ENCODE data around the gene POLR2L.

Gene POLR2L

DNA sequence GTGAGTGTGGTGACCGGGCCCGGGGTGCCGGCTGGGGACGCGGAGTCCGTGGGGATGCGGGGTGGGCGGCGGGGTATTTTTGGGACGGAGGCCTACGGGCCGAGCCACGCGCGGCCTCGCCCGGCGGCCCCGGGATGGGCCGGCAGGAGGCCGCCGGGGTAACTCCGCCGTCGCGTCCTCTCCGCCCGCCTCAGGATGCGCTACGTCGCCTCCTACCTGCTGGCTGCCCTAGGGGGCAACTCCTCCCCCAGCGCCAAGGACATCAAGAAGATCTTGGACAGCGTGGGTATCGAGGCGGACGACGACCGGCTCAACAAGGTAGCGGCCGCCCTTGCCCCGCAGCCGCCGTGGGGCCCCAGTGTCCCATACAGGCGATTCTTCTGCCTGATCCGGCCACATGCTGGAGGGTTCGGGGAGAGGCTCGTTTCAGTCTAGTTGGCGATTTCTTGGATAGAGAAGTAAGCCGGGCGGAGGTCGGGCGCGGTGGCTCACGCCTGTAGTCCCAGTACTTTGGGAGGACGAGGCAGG lies 32.2 kb downstream of the POLR2L start:
- DNase-seq (no peak), ATAC-seq (no peak)

GRCh38 chr11:809287-810039 lies 32.9 kb downstream of the POLR2L start, which contains the start of gene RPLP2:
TSS of gene RPLP2 (plus strand) at chr11:809967. CDS start at chr11:810235, 268 bp downstream.
- ATAC-seq (peak; percentile 84), DNase-seq (peak; percentile 99)

DNA sequence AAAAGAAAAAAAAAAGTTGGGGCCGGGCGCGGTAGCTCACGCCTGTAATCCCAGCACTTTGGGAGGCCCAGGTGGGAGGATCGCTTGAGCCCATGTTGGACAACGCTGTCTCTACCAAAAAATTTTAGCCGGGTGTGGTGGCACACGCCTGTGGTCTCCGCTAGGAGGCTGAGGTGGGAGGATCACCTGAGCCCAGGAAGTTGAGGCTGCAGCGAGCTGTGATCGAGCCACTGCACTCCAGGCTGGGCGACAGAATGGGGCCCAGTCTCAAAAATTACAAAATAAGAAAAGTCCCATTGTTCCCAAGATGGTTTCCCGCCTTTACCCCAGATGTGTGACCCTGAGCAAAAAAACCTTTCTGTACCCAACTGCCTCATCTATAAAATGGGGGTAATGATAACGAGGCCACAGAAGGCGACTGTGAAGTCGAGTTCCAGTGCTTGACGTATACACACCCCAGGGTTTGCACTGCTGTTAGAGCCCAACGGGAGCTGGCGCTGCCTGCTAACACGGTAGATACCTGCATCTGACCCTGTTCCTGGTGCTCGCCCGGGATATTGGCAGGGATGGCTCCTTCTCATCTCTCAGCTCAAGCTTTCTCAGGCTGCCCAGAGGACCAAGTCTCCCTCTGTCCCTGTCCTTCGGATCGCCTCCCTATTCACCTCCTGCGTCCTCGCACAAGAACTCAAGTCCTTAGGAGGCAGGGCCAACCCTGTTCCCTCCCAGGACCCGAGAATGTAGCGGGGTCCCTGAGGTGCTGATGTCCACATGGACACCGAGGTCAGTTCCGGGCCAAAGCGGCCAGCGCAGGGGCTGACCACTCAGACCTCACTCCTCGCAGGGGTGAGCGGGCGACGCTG lies 33.7 kb downstream of the POLR2L start:
- ATAC-seq (no peak), DNase-seq (peak; percentile 51)

DNA sequence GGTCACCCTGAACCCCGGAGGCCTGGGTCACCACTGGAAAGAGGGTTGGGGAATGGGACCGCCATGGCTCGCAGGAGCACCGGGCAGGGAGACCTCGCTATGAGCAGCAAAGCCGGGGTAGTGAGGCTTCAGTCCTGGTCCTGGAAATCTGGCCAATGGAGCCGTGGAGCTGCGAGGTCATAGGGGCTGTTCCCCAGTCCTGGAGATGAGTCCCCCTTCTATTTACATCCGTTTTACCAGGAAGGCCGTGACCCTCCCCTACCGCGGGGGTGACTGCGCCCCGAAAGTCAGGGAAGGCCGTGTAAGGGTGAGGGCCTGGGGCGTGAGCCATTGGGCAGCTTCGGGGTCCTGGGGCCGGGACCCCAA lies 37.7 kb downstream of the POLR2L start:
- no peak for DNase-seq
- ATAC-seq: no peak

DNA sequence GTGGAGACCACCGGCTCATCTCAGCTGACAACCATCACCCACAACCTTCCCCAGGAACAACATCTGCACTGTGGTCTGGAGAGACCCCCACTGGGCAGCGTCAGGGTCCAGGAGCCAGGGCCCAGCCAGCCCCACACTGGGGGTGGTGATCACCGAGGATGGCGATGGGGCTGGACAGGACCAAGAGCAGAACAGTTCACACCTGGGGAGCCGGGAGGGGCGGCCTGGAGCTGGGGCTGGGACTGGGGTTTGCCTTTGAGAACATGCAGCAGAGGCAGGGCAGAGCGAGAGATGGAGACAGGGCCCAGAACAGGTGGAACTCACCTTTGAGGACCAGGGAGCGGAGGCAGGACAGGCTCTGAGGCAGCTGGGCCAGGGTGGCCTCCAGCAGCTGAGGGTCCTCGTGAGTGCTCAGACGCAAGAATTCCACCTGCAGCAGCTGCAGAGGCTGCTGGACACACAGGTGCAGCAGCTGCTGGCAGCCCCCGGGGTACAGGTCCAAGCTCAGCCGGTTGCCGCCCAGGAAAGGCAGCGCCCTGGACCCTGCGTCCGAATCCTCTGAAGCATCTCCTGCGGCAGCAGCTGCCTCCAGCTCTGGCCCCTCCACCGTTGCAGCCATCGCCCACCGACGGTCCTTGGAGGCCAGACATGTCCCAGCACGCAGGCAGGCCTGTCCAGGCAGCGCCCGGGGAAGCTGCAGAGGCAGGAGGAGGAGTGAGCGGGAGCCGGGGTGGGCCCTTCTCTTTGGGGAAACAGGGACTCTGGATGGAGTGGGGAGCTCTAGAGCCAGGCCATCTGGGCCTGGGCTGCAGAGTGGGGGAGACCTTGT lies 38.3 kb downstream of the POLR2L start:
- ATAC-seq (no peak), DNase-seq (no peak)

DNA sequence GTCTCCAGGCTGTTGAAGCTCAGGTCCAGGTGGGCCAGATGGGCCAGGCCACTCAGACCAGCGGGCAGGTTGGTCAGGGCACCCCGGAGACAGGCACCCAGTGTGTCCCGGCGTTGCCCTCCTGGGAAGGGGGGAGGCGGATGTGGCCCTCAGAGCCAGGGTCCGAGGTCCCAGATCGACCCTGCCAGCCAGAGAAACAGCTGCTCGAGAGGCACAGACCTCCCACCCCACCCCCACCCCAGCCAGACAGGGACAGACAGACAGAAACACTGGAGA lies 38.9 kb downstream of the POLR2L start:
- no peak for ATAC-seq

DNA sequence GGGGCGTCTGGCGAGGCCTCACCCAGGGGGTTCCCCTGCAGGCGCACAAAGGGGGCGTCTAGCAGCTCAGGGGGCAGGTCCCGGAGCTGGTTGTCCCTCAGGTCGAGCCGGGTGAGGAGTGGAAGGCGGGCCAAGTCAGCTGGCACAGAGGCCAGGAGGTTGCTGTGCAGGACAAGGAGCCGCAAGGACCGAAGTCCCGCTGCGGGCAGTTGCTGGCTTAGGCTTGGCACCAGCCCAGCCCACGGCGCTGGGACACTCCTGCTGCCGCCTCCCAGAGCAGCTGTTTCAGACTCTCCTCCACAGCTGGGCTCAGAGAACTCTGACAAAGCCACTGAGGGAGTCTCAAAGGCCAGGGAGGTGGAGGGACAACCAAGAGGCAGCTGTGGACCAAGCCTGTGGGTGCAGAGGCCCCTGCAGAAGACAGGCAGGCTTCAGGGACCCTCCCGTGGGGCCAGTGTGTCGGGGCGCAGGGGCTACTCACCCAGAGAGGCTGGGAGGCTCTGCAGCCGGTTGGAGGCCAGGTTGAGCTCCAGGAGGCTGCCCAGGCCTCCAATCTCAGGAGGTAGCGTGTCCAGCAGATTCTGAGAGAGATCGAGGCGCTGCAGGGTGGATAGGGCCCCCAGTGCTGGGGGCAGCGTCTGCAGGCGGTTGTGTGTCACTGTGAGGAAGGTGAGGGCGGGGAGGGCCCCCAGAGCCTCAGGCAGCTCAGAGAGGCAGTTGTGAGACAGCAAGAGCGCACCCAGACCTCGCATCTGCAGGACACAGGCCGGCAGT lies 39.4 kb downstream of the POLR2L start:
- no peak for ATAC-seq
- no peak for DNase-seq

More for the DNA sequence above, 38.9 kb downstream of the POLR2L start:
- no peak for DNase-seq

GRCh38 chr11:802018-802617 lies 40.2 kb downstream of the POLR2L start:
- ATAC-seq: no peak
- no peak for DNase-seq

DNA sequence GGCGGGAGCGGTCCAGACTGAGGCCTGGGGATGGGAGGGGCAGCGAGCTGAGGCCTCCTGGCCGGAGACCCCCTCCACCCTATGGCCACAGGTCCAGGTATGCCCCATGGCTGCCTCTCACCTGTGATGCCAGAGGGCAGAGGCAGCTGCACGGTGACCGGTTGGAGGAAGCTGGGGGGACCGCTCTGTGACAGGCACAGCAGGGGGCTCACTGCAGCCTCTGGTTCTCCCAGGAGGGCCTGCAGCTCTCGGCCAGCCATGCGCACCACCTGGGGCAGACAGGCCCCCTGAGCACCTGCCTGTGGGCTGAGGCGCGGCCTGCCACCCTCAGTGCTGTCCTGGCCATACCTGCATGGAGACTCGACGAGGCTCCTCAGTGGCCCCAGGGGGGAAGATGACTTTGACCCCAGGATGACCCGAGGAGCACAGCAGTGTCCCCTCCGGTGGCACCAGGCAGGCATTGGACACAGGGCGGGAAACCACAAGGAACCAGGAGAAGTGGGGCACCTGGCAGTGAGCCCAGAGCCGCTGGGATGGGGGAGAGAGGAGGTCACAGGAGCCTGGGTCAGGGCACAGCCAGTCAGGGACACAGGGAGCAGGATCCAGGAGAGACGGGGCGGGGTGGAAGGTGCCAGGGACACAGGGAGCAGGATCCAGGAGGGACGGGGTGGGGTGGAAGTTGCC lies 41.1 kb downstream of the POLR2L start:
- ATAC-seq (no peak), DNase-seq (no peak)

DNA sequence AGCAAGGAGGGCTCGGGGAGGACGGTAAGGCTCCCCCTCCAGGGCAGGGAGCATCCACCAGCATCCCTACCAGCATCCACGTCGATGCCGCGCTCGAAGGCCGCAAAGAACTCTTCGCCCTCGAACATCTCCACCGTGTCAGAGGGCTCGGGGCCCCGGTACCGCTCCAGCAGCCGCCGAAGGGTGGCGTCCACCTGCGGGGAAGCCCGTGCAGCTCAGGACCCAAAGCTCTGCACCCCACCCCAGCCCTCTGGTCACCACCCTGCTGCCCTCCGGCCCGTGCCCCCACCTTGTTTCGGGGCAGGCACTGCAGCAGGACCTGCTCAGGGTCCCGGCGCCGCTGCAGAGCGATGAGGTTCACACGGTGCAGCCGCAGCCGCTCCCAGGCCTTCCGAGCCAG lies 41.9 kb downstream of the POLR2L start:
- DNase-seq (no peak), ATAC-seq (no peak)

- DNase-seq: no peak
- no peak for ATAC-seq
Observed at GRCh38 chr11:799641-800316, 42.5 kb downstream of the POLR2L start.

GRCh38 chr11:798093-798713 lies 44.1 kb downstream of the POLR2L start, which contains the start of gene SLC25A22:
TSS of gene SLC25A22 (minus strand) at chr11:798281. CDS start at chr11:795006, 3,275 bp downstream.
- DNase-seq (peak; percentile 93), ATAC-seq (peak; percentile 50)

DNA sequence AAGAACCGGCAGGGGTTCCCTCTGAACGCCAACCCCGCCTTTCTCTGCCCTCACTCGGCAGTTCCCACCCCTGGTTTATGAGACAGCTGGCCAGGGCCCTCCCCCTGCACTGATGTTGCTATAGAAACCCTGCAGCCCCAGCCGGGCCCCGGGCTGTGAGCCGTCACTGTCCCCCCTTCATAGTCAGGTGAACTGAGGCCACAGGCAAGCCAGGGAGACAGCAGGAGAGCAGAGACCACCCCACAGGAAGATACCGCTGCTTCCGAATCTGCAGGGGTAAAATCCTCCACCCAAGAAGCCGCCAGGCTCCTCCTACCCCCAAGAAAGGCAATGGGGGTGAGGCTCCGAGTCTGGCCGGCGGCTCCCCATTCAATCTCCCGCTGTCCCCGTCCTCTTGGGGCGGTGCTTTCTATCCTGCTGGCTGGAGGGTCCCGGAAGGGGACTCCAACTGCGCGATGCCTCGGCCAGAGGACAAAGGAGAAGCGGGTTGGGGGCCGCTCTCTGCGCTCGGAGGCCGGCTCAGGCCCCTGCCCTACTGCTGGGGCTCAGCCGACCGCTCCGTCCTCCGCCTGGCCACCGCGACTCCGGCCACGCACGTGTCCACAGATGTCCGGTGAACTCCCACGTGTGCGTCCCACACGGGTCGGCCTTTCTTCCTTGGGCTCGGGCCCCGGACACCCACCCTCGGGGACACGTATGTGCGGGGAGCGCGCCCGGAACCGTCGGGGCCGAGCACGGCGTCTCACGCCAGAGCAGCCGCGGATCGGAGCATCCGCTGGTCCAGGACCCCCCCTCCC lies 44.8 kb downstream of the POLR2L start:
- DNase-seq: peak; percentile 86
- ATAC-seq: peak; percentile 70

GRCh38 chr11:796565-797295 lies 45.6 kb downstream of the POLR2L start:
- ATAC-seq (no peak), DNase-seq (no peak)

DNA sequence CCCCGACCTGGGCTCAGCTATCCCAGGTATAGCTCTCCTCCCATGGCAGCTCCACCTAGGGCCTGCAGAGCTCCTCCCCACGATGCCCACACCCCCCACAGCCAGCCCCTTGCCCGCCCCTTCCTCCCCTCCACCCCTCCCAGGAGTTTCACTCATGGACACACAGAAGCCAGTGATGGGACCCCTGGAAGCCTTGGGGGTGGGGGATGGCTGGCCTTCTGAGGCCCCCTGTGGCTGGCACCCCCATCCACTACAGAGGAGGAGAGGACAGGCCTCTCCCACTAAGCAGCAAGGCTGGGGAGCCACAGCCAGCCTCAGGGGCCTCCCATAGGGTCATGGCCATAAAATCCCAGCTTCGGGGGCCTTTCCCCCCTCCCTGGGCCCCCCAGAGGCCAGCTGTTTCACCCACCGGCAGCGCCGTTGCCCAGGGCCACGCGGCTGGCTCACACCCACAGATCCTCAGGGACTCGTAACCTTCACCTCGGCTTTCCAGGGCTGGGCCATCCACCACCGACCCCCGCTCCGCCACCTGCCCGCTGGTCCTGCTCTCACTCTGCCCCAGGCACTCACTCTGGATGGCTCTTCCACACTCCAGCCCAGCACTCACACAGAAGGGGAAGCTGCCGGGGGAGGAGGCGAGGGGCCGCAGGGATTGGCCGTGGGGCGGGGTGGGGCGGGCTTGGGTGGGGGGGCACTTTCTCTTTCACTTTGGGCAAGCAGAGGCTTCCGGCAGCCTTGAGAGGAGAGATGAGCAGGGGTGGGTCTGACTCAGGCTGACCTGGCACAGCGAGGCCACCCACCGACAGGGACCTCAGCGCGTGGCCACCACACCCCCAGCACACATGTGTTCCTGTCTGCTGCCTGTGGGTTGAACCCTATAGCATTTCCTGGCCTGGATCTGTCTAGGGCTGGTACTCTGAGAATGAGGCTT lies 46.4 kb downstream of the POLR2L start:
- DNase-seq: peak; percentile 86
- peak; percentile 75 for ATAC-seq

DNA sequence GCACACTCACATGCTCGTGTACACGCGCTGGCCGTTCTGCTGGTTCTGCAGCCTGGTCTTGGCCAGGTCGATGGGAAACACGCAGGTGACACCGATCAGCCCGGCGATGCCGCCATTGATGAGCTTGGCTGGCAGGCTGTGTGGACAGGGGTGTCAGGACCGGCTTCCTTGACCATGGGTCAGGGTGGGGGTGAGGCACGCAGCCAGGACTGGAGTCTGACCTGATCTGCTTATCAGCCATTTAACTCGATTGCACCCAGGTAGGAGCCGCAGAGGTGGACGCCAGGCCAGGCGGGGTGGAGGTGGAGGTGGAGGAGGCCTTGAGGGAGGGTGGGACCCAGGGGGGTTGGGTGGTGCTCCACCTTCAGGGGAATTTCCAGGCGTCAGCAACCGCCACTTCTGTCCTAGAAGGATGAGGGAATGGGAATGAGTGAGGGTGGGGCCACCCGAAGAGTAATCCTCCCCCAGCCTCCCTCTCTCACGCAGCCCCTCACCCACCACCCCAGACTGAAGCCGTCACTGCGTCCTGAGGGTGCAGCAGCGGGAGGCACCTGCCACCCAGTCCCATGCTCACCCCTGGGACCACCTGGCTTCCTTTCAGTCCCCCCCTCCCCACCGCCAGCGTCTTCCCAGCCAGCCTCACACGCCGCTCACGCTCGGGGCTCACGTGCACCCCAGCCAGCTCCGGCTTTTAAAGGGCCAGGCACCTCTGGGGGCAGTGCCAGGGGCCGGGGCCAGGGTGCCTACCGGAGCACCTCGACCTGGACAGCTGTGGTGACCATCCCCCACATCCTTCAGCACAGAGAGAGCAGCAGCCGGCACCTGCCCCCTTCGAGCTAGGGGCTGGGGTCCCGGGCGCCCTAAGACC lies 47.3 kb downstream of the POLR2L start:
- ATAC-seq (no peak), DNase-seq (no peak)

Data from stimulated activated naive CD8-positive, alpha-beta T cell treated with anti-CD3 and anti-CD28 coated beads, Interleukin-15, Interleukin-2, amounts not matched to agents 100 U/mL and 50 U/mL, for 24 hours (primary cell).